Measurements from ENCODE around the gene NAALADL2. TPM values are rescaled to one million over a fixed set of nuclear protein-coding genes. Genes with fewer than 3 reads are reported as not detected.
"Not testable (repeated sequence)": the region's sequence is repeated elsewhere in the genome, so short reads cannot be mapped to it uniquely, and the experiment has no call there.

NAALADL2 gene
- total RNA-seq, 1 donor from 2014 or later: 4.2 TPM

DNA sequence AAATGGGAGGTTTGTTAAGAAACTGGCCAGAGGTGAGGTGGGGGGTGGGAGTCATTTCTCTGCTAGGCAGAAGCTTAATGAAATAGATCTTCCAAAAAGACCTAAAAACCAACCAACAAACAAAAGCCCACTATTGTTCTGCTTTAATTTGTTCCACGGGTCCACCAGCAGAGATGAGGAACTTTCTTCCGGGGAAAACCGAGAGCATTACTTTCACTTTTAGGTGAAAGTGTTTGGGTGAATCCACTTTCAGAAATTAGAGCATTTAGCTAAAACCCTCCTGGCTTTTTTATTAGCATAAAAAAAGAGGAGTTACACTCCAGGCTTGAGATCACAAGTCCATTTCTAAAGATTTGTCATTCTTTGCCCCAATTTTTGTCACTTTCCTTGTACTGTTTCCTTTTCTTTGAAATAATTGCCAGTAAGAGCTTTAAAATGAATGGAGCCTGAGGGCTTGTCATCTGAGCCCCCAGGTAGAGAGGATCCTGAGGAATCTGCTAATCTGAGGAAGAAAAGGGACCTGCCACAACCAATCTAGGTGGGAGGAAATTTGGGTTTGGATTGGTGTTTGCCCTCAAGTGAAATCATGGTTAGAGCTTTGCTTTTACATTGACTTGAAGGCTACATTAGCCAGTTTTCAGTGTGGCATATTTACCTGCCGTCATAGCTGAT lies 667.6 kb downstream of the NAALADL2 start:
- DNase-seq (ENCODE audit: low spot score) (no peak), ATAC-seq (peak; percentile 80)

DNA sequence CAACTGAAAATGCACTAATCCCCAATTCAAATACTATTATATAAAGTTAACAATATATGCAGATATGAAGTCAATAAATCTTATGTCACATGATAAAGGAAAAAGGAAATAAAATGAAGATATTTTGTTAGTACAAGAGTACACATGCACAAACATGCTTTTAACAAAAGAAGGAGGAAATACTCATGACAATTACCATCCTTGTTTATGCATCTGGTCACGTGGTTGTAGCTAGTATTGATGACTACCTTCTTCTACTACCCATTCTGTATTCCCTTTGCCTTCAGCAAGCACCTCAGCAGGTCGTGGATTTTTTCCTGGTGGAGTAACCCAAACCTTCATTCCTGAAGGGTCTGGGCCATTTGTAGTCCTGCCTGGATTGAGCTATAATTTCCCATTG lies 669.6 kb downstream of the NAALADL2 start:
- DNase-seq (ENCODE audit: low spot score); ATAC-seq: not testable (repeated sequence)

DNA sequence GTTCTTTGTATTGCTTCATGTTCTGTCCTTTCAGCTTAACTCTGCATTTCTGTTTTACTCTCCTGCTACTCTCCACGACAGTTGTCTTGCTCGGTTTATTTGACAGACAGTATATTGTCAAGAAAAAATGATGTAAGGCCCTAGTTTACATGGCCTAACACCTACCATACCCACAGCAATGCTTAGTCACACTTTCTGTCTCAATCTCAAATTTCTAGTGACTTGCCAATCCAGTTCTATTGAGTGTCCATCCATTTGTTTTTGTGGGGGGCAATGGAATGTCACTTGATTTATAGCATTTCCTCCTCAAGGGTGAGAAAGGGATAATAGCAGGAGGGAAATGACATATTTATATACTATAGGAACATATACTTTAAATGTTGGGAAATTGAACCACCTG lies 676.2 kb downstream of the NAALADL2 start:
- DNase-seq (ENCODE audit: low spot score) (no peak), ATAC-seq (no peak)

DNA sequence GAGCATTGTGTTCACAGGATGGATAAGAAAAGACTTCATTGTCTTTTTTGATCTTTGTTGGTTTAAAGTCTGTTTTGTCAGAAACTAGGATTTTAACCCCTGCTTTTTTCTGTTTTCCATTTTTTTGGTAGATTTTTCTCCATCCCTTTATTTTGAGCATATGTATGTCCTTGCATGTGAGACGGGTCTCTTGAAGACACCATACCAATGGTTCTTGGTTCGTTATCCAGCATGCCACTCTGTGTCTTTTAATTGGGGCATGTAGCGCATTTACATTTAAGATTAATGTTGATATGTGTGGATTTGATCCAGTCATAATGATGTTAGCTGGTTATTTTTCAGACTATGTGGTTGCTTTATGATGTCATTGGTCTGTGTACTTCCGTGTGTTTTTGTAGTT lies 687.0 kb downstream of the NAALADL2 start:
- no peak for DNase-seq (ENCODE audit: low spot score)
- no peak for ATAC-seq

DNA sequence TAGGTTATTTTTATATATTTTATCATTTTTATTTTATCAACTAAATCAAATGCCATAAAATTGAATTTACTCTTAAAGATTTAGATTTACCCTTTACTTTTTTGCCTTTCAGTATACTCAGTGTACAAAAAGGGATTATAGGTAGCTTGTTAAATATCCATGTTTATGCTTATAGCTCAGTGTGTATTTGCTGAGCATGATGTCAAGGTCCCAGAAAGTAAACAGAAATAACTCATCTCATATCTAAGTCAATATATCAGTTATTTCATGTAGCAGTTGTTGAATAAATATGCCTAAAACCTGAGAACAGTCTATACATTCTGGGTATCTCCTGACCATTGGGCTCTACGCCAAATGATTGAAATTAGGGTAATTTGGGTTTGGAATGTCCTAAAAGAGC lies 693.8 kb downstream of the NAALADL2 start:
- DNase-seq (ENCODE audit: low spot score) (no peak), ATAC-seq (no peak)

DNA sequence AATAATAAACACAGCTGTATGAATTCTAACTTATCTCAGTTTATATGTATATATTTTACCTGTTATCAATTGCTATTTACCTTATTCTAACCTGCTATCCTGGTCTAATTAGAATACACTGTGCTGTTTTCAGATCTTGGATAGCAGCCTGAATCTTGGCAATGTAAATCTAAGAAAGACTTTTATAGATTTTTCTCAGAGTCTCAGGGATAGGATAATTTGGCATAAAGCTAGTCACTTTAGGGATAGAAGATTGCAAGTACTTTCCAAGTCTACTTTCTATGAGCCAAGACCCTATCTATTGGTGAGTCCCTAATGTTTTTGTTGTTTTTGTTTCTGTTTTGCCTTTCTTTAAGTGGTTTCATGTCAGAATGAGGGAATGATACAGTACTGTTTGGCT lies 695.7 kb downstream of the NAALADL2 start:
- DNase-seq (ENCODE audit: low spot score) (no peak), ATAC-seq (no peak)

DNA sequence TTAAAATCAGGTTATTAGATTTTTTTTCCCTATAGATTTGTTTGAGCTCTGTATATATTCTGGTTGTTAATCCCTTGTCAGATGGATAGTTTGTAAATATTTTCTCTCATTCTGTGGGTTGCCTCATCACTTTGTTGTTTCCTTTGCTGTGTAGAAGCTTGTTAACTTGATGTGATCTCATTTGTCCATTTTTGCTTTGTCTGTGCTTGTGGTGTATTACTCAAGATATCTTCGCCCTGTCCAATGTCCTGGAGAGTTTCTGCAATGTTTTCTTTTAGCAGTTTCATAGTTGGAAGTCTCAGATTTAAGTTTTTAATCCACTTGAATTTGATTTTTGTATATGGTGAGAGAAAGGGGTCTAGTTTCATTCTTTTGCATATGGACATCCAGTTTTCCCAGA lies 699.1 kb downstream of the NAALADL2 start:
- no peak for DNase-seq (ENCODE audit: low spot score)
- ATAC-seq: no peak

DNA sequence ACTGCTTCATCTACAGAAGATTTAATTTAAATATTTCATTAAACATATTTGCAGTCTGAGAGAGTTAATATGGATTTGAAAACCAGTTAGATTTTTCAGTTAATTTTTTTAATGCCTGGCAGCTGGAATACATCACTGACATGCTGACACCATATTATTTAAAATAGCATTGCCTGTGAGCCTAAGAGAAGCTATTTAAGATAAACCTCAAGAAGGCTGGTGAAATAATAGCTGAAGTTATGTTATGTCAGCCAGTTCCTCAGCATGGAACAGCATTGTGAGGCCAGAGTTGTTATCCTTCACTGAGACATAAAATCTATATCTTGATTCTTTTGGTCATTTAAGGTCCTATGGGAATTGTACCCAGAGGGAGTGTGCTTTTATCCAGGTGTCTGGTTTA lies 705.2 kb downstream of the NAALADL2 start:
- no peak for DNase-seq (ENCODE audit: low spot score)
- no peak for ATAC-seq

DNA sequence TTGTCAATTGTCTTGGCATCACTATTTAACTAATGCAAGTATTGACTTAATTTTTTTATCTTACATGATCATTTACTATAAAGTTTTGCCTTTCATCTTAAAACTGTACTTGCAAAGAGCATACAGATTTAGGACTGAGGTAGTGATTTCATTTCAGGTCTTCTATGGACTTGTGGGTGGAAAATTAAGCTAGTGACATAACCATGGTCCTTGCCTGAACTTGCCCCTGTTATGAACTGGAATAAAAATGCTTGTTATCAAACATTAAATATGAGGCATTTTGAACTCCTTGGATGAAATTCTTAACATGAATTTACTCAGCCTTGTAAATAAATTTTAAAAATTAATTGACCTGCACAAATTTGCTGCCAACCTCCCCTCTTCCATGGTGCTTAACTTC lies 712.0 kb downstream of the NAALADL2 start:
- no peak for DNase-seq (ENCODE audit: low spot score)
- no peak for ATAC-seq

DNA sequence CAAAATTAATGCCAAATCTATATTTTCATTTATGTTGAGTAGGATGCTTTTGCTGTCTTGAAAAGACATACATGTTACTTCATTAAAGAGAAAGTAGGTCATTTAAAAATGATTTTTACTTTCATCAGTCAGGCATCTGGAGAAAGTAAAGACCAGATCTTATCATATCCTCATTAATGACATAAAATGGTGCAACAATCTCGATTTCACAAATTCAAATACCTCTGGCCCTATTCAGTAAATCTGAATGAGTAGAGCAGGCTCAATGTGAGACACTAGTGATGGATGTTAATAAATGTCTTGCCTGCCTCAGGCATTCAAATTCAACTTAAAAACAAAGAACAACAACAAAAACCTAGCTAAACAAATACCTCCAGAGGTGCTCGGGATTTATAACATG lies 714.1 kb downstream of the NAALADL2 start:
- no peak for ATAC-seq
- no peak for DNase-seq (ENCODE audit: low spot score)

DNA sequence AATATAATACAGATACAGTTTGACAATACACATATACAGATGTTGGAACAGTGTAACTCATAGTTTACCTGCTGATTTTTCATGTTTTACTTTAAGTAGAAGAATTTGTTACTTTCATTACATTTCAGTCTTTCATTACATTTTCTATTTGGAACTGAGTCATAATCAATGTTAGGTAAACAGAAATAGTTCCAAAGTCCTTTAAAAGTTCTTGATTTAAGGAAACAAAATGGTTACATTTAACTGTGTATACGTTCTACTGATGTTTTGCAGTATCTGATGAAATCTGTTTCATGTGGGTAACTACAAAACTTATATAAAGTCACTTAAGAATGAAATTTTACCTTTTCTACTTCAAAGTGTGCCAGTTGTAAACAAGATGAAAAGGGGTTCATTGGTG lies 721.2 kb downstream of the NAALADL2 start:
- peak; percentile 57 for ATAC-seq
- DNase-seq (ENCODE audit: low spot score): no peak

DNA sequence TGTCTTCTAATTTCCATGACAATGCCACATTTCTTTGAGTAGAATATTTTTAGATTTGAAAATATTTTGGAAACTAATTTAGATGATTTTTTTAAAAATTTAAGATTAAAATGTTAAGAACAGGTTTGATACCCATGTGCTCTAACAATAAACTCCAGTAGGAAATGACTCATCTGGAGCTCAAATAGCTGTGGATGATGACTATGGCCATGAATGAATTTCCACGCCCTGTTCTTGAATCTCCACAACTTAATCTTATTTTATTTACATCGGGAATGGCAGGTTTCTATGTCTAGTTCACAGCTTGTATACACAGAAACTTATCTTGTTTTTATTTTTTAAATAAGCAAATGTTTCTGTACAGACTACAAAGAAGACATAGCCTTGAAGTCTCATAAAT lies 726.8 kb downstream of the NAALADL2 start:
- DNase-seq (ENCODE audit: low spot score) (no peak), ATAC-seq (no peak)

DNA sequence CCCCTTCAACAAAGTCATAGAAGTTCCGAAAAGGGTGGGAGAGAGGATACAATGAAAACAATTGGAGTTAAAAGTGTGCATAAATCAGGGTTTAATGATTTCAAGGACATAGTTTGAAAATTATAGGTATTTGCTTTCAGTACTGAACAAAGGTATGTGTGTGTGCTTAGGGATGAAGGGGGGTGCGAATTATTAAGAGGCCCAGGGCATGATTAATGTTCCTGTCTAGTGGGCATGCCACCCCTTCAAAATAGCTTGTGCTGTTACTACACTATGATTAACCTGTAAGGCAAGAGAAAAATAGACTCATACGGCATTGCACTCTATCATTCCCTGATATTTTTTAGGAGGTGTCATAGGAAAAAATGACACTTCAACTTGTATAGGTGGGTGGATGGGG lies 731.6 kb downstream of the NAALADL2 start:
- no peak for DNase-seq (ENCODE audit: low spot score)
- no peak for ATAC-seq

DNA sequence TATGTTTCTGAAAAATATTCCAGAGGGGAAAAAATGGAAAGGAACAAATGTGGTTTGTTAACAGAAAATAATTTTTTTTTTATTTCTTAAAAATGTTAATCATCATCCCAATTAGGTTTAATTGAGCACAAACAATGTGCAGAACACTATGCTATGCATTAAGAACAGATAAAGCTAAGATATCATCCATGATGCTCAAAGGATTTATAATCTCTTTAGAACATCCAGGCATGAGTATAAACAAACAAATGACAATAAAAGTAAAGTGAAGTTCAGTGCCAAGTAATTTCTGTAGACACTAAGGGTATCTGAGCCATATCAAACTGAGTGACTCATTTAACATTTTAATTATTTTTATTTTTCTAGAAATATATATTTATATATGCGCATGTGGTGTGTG lies 732.2 kb downstream of the NAALADL2 start:
- ATAC-seq (no peak), DNase-seq (ENCODE audit: low spot score) (no peak)

DNA sequence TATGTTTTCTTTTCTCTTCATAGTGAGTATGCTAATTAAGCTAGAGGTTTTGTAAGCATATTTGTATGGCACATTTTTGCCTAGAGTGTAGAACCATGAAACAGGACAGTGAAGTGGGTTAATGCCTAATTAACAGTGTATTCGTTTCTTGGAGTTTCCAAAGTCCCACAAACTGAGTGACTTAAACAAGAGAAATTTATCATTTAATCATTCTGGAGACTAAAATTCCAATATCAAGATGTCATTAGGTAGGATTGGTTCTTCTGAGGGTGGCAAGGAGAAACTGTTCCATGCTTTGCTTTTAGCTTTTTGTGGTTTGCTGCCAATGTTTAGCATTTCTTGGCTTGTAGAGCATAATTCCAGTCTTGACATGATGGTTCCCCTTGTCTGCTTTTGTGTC lies 734.2 kb downstream of the NAALADL2 start:
- no peak for ATAC-seq
- no peak for DNase-seq (ENCODE audit: low spot score)

DNA sequence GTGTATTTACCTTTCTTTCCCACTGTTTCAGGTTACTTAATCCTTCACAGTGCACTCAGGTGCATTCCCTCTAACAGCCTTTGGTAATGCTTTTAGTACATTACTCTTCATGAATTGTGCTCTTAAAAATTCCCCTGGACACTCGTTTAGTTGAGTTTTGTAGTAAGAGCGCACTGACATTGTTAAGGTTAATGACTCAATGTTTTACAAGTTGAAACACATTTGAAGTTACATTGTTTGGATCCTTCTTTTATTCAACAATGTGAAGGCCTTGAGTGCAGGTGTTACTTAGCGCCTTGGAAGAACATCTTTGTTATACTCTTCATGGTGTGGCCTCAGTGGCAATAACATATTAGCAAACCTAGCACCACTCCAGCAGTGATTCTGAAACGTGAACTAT lies 739.6 kb downstream of the NAALADL2 start:
- ATAC-seq (no peak), DNase-seq (ENCODE audit: low spot score) (no peak)

DNA sequence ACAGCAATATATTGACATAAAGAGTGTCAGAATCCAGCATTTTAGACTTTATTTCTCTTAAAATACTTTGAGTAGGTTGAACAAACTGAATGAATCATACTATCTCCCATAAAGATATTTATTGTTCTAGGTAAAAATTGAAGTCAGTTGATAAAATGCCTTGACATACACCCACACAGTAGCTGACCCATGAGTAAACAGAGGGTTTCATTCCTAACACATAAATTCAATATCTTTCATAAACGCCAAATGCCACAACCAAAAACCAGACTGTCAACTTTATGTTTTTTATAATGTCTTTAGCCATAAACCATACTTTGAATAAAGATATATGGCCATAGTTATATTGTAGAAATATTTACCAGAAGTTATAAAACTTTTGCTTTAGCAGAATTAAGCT lies 742.4 kb downstream of the NAALADL2 start:
- ATAC-seq (no peak), DNase-seq (ENCODE audit: low spot score) (no peak)

DNA sequence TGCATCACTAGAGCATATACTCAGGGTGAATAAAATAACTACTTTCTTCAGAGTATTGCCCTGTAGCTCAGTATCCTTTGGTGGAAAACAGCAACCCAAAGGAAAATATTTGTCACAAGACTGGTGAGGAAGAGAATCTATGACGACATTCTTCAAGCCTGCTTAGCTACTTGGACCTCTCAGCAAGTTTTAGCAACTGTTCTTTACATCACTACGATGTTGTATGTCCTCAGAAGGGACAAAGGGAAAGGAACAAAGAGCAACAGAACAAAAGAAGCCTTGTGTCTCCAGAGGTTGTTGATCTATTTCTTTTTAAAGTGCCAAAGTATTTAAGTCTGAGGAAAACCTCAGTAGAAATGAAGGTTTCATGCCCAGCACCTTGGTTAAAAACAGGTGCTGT lies 746.7 kb downstream of the NAALADL2 start:
- ATAC-seq (no peak), DNase-seq (ENCODE audit: low spot score) (no peak)

DNA sequence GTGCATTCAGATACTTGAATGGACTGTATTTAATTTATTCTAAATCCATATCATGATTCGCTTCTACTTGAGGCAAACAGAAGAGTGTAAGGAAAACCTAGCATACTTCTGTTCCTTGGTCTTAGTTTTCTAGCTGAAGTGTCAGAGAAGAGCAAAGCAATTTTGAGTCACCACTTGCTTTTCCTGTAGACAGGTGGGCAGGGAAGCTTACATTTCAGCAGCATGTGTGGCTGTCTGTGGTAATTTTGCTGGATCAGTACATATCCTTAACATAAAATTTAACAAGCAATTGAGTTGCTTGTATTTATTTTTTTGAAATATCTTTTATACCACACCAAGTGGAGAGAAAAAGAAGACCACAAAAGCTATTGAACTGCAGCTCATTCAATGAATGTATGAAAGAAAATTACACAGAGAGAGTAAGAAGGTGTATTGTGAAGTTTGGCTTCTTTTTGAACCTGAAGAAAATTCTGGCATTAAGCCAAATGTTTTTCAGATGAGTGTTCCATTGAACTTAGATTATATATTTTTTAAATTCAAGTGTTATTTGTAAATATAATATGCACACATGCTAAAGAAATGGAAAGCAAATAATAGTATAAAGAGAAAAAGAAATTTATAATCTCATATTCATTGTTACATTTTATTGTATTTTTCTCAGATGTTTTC lies 747.6 kb downstream of the NAALADL2 start:
- ATAC-seq (no peak), DNase-seq (ENCODE audit: low spot score) (no peak)

DNA sequence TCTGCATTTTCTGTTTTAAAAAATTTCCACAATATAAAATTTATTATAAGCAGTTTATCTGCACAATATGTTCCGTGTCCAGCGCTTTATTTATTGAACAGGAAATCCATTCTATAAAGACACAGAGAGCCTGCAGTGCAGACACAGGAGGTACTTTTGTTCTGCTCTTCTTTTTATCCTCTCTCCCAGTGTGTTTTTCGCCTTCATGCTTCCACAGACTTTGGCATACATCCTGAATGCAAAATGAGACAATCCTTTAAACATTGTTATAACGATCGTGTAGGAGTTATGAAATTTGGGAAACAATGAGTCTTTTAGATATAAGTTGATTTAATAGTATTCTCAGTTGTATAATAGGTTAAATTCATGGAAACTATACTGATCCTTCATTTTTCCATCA lies 749.2 kb downstream of the NAALADL2 start:
- DNase-seq (ENCODE audit: low spot score) (no peak), ATAC-seq (no peak)

DNA sequence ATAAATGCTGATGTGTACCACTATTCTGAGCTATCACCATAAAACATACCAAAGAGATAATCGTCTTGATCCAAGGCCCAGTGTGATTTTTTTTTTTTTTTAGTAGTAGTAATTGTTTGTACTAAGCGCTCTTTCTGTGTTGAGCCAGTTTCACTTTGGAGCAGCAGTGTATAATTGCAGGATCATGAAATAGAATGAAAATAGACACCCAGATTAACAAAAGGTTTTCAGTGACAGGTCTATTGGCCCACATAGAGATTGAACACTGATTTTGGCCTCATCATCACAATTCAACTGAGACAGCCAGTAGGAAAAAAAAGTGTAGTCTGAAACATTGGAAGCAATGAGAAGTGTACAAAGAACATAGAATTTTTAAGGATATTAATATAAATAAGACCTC lies 749.8 kb downstream of the NAALADL2 start:
- no peak for ATAC-seq
- no peak for DNase-seq (ENCODE audit: low spot score)

DNA sequence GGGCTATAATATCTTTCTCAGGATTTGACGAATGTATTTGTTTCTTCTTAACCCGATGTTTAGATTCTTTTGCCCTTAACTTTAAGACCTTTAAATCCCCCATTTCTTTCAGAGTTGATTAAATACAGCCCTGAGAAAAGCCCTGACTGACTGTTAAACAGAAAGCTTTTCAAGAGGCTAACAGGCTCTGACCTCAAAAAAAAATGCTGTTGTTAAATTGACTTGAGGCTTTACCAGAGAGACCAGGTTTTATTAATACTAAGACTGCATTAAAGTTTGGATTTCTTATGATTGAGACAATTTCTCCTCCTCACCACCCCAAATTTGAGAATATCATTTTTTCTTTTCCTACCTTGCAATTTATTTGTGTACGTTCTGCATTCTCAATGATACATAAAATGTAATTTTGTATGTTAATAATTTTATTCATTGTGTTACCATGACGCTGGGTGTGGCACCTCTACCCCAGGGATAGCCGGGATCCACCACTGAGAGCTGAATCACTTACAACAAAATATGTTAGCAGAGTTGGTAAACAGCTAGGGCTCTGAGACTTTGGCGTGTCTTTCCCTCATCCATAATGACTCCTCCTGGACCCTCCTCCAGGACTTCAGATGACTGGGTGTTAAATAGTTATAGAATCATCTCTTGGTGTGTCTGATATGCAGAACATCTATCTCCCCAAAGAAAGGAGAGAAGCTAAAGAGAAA lies 753.5 kb downstream of the NAALADL2 start:
- DNase-seq (ENCODE audit: low spot score) (no peak), ATAC-seq (no peak)

Data from left lobe of liver (tissue), 2 donors.